HEK293 (cell line): ENCODE results near the gene TEX30.

Experiments
- BCL6B ChIP-seq: fragments of 450-650 bp; formaldehyde crosslinking; IDR thresholded peaks from 2 replicates; pipeline ENCODE4 v1.5.1; 2017; ENCODE audit warnings: missing biosample characterization, missing genetic modification characterization
- CTCF ChIP-seq: fragments of 450-650 bp; formaldehyde crosslinking; IDR thresholded peaks from 2 replicates; pipeline ENCODE4 v1.5.1; 2016; ENCODE audit warnings: missing biosample characterization, missing genetic modification characterization
- PRDM10 ChIP-seq: fragments of 450-650 bp; formaldehyde crosslinking; IDR thresholded peaks from 2 replicates; pipeline ENCODE4 v1.5.1; 2016; ENCODE audit warnings: missing biosample characterization, missing genetic modification characterization
- ZEB2 ChIP-seq: fragments of 450-650 bp; formaldehyde crosslinking; IDR thresholded peaks from 2 replicates; pipeline ENCODE4 v1.5.1; 2016; ENCODE audit warnings: missing biosample characterization, missing genetic modification characterization
- ZFP3 ChIP-seq: fragments of 450-650 bp; formaldehyde crosslinking; IDR thresholded peaks from 2 replicates; pipeline ENCODE4 v1.5.1; 2016; ENCODE audit warnings: low read depth, missing biosample characterization, missing genetic modification characterization
- ZNF174 ChIP-seq: fragments of 450-650 bp; formaldehyde crosslinking; IDR thresholded peaks from 2 replicates; pipeline ENCODE4 v1.5.0; 2017; ENCODE audit warnings: missing biosample characterization, mild to moderate bottlenecking, missing genetic modification characterization
- ZNF311 ChIP-seq: fragments of 450-650 bp; formaldehyde crosslinking; IDR thresholded peaks from 2 replicates; pipeline ENCODE4 v1.5.1; 2017; ENCODE audit warnings: missing biosample characterization, missing genetic modification characterization, borderline replicate concordance
- ZNF571 ChIP-seq: fragments of 450-650 bp; formaldehyde crosslinking; IDR thresholded peaks from 2 replicates; pipeline ENCODE4 v1.5.0; 2017; ENCODE audit warnings: missing biosample characterization, missing genetic modification characterization
- ZNF639 ChIP-seq: fragments of 450-650 bp; formaldehyde crosslinking; IDR thresholded peaks from 2 replicates; pipeline ENCODE4 v1.5.1; 2016; ENCODE audit warnings: missing biosample characterization, missing genetic modification characterization
- ZNF777 ChIP-seq: fragments of 450-650 bp; formaldehyde crosslinking; IDR thresholded peaks from 2 replicates; pipeline ENCODE4 v1.5.1; 2017; ENCODE audit warnings: missing biosample characterization, missing genetic modification characterization, borderline replicate concordance
- ZSCAN16 ChIP-seq: fragments of 450-650 bp; formaldehyde crosslinking; IDR thresholded peaks from 2 replicates; pipeline ENCODE4 v1.5.1; 2016; ENCODE audit warnings: missing biosample characterization, missing genetic modification characterization
- ZSCAN23 ChIP-seq: fragments of 450-650 bp; formaldehyde crosslinking; IDR thresholded peaks from 2 replicates; pipeline ENCODE4 v1.5.1; 2016; ENCODE audit warnings: missing biosample characterization, missing genetic modification characterization
- ZSCAN5A ChIP-seq: fragments of 450-650 bp; formaldehyde crosslinking; IDR thresholded peaks from 2 replicates; pipeline ENCODE4 v1.5.1; 2016; ENCODE audit warnings: missing biosample characterization, missing genetic modification characterization

GRCh38 chr13:102793611-102794355 is 20.2 kb upstream of the TEX30 start:
- TF ChIP-seq BCL6B (tag by site-specific recombination) (no peak), CTCF (tag by site-specific recombination) (no peak), ZSCAN5A (tag by site-specific recombination) (no peak), ZFP3 (tag by site-specific recombination) (no peak), ZNF174 (tag by site-specific recombination) (no peak), ZSCAN23 (tag by site-specific recombination) (no peak), ZNF311 (tag by site-specific recombination) (no peak), ZSCAN16 (tag by site-specific recombination) (no peak), ZEB2 (tag by site-specific recombination) (no peak), ZNF639 (tag by site-specific recombination) (no peak), ZNF777 (tag by site-specific recombination) (no peak), ZNF571 (no peak), PRDM10 (tag by site-specific recombination) (no peak)
